ENCODE data around the gene PPP2R2B. TPM values are rescaled to one million over a fixed set of nuclear protein-coding genes. Genes with fewer than 3 reads are reported as not detected.

Gene PPP2R2B
- polyA plus RNA-seq, 2 of the 4 experiments (the other 2 are of a cell fraction) = not detected

DNA sequence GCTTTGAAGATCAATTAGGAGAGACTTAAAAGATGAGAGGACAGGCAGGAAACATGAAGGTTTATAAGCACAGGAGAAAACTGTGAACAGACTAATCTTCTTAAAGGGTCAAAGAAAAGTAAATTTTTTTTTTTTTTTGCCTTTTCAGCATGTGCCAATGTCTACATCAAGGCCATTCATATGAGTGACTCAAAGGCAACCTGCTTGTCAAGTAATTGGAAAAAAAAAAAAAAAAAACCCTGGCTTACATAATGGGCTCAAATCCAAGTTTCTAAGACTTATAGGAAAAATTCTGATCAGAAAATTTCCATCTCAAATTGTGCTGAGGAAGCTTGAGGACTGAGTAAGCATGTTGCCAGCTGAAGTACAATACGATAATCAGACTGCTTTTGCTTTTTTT lies 15.9 kb downstream of the PPP2R2B start:
- DNase-seq (ENCODE audit: low read depth in 1 of 2, low spot score in 1 of 2) = no peak
- TF ChIP-seq, protein P1, sequence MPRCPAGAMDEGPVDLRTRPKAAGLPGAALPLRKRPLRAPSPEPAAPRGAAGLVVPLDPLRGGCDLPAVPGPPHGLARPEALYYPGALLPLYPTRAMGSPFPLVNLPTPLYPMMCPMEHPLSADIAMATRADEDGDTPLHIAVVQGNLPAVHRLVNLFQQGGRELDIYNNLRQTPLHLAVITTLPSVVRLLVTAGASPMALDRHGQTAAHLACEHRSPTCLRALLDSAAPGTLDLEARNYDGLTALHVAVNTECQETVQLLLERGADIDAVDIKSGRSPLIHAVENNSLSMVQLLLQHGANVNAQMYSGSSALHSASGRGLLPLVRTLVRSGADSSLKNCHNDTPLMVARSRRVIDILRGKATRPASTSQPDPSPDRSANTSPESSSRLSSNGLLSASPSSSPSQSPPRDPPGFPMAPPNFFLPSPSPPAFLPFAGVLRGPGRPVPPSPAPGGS (IDR thresholded peaks at IDR 0.05) = no peak
- no peak for TF ChIP-seq ZNF302 (CRISPR knock-in tag; IDR thresholded peaks at IDR 0.05)
- no peak for TF ChIP-seq HEYL (CRISPR knock-in tag; IDR thresholded peaks at IDR 0.05)
- TF ChIP-seq TP53 (CRISPR knock-in tag; IDR thresholded peaks at IDR 0.05) = no peak
- TF ChIP-seq JUN (IDR thresholded peaks at IDR 0.05) = no peak
- no peak for TF ChIP-seq GATA3 (IDR thresholded peaks at IDR 0.05; ENCODE audit: borderline replicate concordance)
- no peak for TF ChIP-seq REST (IDR thresholded peaks at IDR 0.05)
- TF ChIP-seq ELK1 (IDR thresholded peaks at IDR 0.05; ENCODE audit: low read depth, low read length) = no peak
- TF ChIP-seq ESRRA (IDR thresholded peaks at IDR 0.05; ENCODE audit: borderline replicate concordance, low read length) = no peak
- TF ChIP-seq NFE2L2 (conservative IDR thresholded peaks at IDR 0.05; ENCODE audit: low read length) = no peak
- TF ChIP-seq PBX3 (IDR thresholded peaks at IDR 0.05) = no peak
- no peak for TF ChIP-seq EHMT2 (IDR thresholded peaks at IDR 0.05; ENCODE audit: low read depth)
- TF ChIP-seq, protein P2, sequence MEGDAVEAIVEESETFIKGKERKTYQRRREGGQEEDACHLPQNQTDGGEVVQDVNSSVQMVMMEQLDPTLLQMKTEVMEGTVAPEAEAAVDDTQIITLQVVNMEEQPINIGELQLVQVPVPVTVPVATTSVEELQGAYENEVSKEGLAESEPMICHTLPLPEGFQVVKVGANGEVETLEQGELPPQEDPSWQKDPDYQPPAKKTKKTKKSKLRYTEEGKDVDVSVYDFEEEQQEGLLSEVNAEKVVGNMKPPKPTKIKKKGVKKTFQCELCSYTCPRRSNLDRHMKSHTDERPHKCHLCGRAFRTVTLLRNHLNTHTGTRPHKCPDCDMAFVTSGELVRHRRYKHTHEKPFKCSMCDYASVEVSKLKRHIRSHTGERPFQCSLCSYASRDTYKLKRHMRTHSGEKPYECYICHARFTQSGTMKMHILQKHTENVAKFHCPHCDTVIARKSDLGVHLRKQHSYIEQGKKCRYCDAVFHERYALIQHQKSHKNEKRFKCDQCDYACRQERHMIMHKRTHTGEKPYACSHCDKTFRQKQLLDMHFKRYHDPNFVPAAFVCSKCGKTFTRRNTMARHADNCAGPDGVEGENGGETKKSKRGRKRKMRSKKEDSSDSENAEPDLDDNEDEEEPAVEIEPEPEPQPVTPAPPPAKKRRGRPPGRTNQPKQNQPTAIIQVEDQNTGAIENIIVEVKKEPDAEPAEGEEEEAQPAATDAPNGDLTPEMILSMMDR (IDR thresholded peaks at IDR 0.05) = no peak
- H3K4me1 ChIP-seq = no peaks in the 10 kb centered on the region
- H3K4me2 ChIP-seq = no peak overlapping the region
- CTCF ChIA-PET = no interaction called here
- no peak overlapping the region for H3K27ac ChIP-seq
- FAIRE-seq = no peak
- POLR2A ChIA-PET = no interaction called here
- no peak for ATAC-seq
- no peaks in the 10 kb centered on the region for H3K9me3 ChIP-seq
- 3% methylated on average over 1 of the region's 1 CpG for WGBS (ENCODE audit: missing lambda C conversion rate)
- H3K4me3 ChIP-seq = no peak overlapping the region

DNA sequence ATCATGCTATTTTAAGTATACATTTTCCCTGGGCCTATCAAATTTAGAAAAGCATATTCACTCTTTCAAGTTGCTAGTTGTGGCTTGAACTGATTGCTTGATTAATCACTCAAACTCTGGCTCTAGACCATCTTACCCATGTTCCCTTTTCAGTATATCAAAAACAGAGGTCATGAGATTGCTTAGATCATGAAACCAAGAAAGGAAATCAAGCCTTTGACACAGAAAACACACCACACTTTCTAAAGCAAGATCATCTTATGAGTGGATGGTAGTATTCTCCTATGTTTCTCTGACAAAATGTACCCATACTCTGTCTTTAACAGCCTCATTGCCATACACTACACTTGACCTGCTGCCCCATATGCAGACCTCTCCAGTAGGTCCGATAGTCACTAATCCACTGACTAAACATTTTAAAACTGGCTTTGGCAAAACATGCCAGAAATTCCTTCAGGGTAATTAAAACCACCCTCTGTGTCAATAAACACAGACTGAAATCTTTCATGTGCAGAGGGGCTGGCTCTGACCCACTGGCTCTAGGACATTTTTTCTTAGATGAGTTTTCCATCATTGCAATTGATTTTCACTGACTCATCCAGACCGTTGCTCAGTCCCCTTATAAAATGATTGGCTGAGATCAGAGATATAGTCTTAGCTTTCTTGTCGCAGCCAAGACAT lies 18.2 kb downstream of the PPP2R2B start:
- no peak overlapping the region for H3K4me2 ChIP-seq
- CTCF ChIA-PET = interaction anchor here (0.7 to 0.8 kb wide), 2 partner anchors 41 to 327 kb away, joined by 3 read pairs; no protein-coding TSS in a partner anchor
- FAIRE-seq (no peak), ATAC-seq (no peak), DNase-seq (ENCODE audit: low read depth in 1 of 2, low spot score in 1 of 2) (no peak)
- 20% methylated on average over 3 of the region's 3 CpGs for WGBS (ENCODE audit: missing lambda C conversion rate)
- no peaks in the 10 kb centered on the region for H3K9me3 ChIP-seq
- H3K4me1 ChIP-seq = no peaks in the 10 kb centered on the region
- H3K4me3 ChIP-seq = no peak overlapping the region
- TF ChIP-seq POLR2A (IDR thresholded peaks at IDR 0.05; ENCODE audit: low read length) (no peak), HOXA7 (CRISPR knock-in tag; IDR thresholded peaks at IDR 0.05) (no peak), EHMT2 (IDR thresholded peaks at IDR 0.05; ENCODE audit: low read depth) (no peak), CHD4 (IDR thresholded peaks at IDR 0.05; ENCODE audit: borderline replicate concordance) (no peak), SREBF2 (IDR thresholded peaks at IDR 0.05) (no peak), GATA3 (IDR thresholded peaks at IDR 0.05; ENCODE audit: borderline replicate concordance) (no peak), NR3C1 (IDR thresholded peaks at IDR 0.05) (no peak), JUNB (IDR thresholded peaks at IDR 0.05) (no peak), TP53 (CRISPR knock-in tag; IDR thresholded peaks at IDR 0.05) (no peak), CHD2 (IDR thresholded peaks at IDR 0.05; ENCODE audit: low read length, partially characterized antibody) (no peak), EP300 (IDR thresholded peaks at IDR 0.05) (no peak), ZSCAN20 (CRISPR knock-in tag; IDR thresholded peaks at IDR 0.05) (no peak), EHF (CRISPR knock-in tag; IDR thresholded peaks at IDR 0.05) (no peak)
- TF ChIP-seq, protein P3, sequence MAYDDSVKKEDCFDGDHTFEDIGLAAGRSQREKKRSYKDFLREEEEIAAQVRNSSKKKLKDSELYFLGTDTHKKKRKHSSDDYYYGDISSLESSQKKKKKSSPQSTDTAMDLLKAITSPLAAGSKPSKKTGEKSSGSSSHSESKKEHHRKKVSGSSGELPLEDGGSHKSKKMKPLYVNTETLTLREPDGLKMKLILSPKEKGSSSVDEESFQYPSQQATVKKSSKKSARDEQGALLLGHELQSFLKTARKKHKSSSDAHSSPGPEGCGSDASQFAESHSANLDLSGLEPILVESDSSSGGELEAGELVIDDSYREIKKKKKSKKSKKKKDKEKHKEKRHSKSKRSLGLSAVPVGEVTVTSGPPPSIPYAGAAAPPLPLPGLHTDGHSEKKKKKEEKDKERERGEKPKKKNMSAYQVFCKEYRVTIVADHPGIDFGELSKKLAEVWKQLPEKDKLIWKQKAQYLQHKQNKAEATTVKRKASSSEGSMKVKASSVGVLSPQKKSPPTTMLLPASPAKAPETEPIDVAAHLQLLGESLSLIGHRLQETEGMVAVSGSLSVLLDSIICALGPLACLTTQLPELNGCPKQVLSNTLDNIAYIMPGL (CRISPR knock-in tag; IDR thresholded peaks at IDR 0.05; ENCODE audit: borderline replicate concordance) = no peak
- no peak overlapping the region for H3K27ac ChIP-seq
- POLR2A ChIA-PET = no interaction called here
